Astrocyte of the spinal cord (primary cell): ENCODE data around the gene RNF144A.
A peak's percentile ranks its signal among the peaks of the same experiment; 100 is the strongest.

Experiments used
- DNase-seq: peaks from one replicate; pipeline ENCODE4 v3.0.0; 2011; ENCODE audit warnings: low read depth, low spot score
- H3K4me3 ChIP-seq: 2 replicates; pipeline ENCODE4 v1.5.1; 2011; ENCODE audit warnings: low read depth, mild to moderate bottlenecking, low read length, moderate library complexity
- in situ Hi-C: cut with HindIII; loops from 2 replicates; pipeline ENCODE4 v1.10.0; 2017; ENCODE audit warnings: low sequenced_read_pairs
- TF ChIP-seq, protein P1 (sequence below): IDR thresholded peaks from 2 replicates; pipeline ENCODE4 v1.5.1; 2012; ENCODE audit warnings: low read depth, mild to moderate bottlenecking, low read length, inconsistent platforms

RNF144A gene

DNA sequence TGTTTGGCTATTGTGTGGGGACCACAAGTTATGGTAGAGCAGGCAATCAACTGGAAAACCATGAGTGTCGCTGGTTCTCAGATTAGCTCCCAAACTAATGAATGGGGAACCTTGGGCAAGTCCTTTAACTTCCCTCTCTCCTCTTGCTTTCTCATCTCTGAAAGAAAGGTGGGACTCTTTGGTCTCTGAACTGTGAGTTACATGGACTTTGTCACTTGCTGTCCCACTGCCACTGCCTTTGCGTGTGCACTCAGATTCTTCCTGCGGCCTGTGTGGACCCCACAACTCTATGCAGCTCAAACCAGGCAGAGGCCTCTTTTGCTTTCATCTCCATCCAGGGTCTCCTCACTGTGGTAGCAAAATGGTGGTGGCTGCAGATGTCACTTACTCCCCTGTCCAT is 86.7 kb downstream of the RNF144A start:
- TF ChIP-seq, protein P1, sequence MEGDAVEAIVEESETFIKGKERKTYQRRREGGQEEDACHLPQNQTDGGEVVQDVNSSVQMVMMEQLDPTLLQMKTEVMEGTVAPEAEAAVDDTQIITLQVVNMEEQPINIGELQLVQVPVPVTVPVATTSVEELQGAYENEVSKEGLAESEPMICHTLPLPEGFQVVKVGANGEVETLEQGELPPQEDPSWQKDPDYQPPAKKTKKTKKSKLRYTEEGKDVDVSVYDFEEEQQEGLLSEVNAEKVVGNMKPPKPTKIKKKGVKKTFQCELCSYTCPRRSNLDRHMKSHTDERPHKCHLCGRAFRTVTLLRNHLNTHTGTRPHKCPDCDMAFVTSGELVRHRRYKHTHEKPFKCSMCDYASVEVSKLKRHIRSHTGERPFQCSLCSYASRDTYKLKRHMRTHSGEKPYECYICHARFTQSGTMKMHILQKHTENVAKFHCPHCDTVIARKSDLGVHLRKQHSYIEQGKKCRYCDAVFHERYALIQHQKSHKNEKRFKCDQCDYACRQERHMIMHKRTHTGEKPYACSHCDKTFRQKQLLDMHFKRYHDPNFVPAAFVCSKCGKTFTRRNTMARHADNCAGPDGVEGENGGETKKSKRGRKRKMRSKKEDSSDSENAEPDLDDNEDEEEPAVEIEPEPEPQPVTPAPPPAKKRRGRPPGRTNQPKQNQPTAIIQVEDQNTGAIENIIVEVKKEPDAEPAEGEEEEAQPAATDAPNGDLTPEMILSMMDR: no peak
- no peak for DNase-seq
- no peak overlapping the region for H3K4me3 ChIP-seq
- in situ Hi-C loops: loop anchor here (25.0 kb wide), 1 partner anchor 92 kb away; the partner anchor contains the start of gene RNF144A

DNA sequence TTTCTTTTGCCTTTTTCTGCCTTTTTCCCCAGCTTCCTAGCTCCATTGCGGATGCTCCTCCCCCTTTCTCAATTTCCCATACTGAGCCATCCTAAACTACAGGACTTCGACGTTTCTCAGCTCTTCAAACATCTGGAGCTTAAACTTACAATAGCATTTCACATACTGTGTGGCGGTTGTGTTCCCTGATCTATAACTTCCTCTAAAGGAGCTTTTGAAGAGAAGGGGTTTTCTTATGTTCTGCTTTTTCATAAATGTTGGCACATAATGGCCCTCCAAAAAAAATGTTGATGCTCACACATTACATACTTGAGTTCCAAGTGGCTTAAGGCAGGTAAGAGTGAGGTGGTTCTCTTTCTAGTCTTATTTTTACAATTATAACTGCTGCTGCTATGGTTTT is 87.4 kb downstream of the RNF144A start:
- in situ Hi-C loops: loop anchor here (25.0 kb wide), 1 partner anchor 92 kb away; the partner anchor contains the start of gene RNF144A
- H3K4me3 ChIP-seq: no peak overlapping the region
- TF ChIP-seq, protein P1: no peak
- no peak for DNase-seq

DNA sequence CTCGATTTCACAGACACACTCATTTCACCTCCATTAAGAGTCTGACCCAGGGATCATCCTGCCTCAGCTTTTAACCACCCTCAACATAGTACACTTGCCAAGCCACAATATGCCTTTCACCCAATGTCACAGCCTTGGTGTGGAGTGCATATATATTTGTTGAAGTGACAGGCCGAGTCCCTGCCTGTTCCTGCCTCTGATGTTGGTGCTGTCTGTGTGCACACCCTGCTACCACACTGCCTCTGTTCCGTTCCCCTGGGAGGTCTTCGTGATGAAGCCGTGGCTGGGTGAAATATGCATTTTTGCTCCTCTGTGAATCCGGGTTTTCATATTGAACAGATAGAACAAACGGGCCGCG is 90.3 kb downstream of the RNF144A start:
- TF ChIP-seq, protein P1: no peak
- no peak for DNase-seq
- H3K4me3 ChIP-seq: no peak overlapping the region
- in situ Hi-C loops: loop anchor here (25.0 kb wide), 1 partner anchor 95 kb away; the partner anchor contains the start of gene RNF144A

DNA sequence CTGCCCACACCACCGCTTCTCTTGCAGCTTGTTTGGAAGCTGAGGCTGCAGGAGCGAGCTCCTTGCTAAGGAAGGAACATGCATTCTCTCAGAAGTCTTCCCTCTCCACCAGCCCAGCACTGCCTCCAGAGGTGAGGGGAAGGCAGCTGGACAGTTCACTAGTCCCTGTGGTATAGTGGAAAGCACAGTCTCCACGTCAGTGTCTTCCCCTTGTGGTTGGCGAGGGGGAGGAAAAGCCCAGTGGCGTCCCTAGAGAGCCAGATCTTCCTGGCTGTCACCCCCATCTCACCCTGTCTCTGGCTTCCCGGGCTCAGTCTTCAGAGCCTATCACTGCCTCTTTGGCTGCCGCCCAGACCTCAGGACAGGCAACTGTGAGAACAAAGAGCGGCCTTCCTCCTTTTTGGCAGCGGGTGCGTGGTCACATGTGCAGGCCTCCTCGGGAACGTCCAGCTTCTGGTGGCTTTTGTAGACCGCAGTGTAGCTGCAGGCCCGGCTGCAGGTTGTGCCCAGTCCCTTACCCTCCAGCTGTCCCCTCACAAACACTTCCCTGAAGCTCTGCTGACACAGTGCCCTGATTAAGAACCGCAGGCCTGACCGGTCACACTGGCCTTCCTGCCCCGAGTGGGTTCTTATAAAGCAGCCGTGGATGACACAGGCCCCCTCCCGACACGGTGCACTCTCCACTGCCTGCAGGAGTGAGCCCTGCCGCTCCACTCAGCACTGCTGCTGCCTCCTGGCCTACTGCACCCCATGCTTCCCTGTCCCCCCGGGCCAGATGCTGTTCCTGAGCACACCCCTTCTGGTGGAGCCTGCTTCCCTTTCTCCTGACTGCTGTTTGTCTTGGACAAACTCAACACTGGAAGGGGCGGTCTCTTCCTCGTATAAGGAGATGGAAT is 90.9 kb downstream of the RNF144A start:
- TF ChIP-seq, protein P1: peak; percentile 76
- no peak overlapping the region for H3K4me3 ChIP-seq
- DNase-seq: peak; percentile 97
- in situ Hi-C loops: loop anchor here (25.0 kb wide), 1 partner anchor 96 kb away; the partner anchor contains the start of gene RNF144A

DNA sequence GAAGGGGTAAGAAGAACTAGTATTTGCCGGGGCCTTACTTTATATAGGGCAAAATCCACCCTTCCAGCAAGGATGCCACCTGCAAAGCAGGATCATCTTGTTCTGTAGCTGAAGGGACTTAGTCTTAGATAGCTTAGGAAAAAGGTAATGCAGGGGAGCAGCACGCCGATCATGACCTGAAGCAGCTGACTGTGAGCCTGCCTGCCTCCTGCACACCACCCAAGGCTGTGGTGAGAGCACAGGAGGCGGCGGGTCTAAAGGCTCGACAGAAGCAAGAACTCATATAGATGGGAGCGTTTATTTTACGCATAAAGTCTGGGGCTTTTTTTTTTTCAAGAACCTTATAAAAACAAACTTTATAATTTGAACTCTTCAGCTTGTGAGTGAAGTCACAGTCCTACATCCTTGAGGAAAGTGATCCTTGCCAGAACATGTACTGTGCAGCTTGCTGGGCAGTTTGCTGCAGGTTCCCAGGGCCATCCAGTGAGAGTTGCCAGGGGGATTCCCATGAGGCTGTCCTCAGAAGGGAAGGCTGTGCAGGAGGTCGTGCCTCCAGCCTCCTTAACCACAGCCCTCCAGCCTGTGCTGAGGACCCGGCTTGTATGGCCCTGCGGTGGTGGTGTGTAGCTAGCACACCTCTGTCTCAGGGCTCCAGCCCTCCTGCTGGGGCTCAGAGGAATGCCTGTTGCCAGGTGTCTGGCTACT is 92.1 kb downstream of the RNF144A start:
- in situ Hi-C loops: loop anchor here (25.0 kb wide), 1 partner anchor 97 kb away; the partner anchor contains the start of gene RNF144A

More for the DNA sequence above, 92.1 kb downstream of the RNF144A start:
- no peak overlapping the region for H3K4me3 ChIP-seq
- TF ChIP-seq, protein P1: no peak
- peak; percentile 81 for DNase-seq
